ENCODE measurements around the gene ADGRB3.

The ADGRB3 gene

GRCh38 chr6:69180361-69181067 is 545.4 kb downstream of the ADGRB3 start:
- Histone ChIP-seq H3K79me2 (ENCODE audit: low read length) (no peaks in the 10 kb centered on the region), H2AFZ (ENCODE audit: low read length) (no peak overlapping the region), H4K20me1 (ENCODE audit: insufficient read depth, low read length) (no peaks in the 10 kb centered on the region), H3K4me2 (ENCODE audit: low read depth, low read length) (no peak overlapping the region), H3K36me3 (replicated peaks; ENCODE audit: insufficient read depth, low read length) (no peaks in the 10 kb centered on the region), H3K9me2 (replicated peaks; ENCODE audit: insufficient read depth, low read length) (no peaks in the 10 kb centered on the region), H3K9me3 (replicated peaks; ENCODE audit: insufficient read depth, low read length) (no peaks in the 10 kb centered on the region), H3K9ac (ENCODE audit: low read length) (no peak overlapping the region), H3F3A (ENCODE audit: insufficient read depth, low read length) (no peaks in the 10 kb centered on the region), H3K4me3 (ENCODE audit: low read length) (no peak overlapping the region), H3K27ac (ENCODE audit: low read length) (no peak overlapping the region), H3K4me1 (ENCODE audit: low read length) (no peaks in the 10 kb centered on the region), H3K27me3 (replicated peaks; ENCODE audit: insufficient read depth, low read length) (no peaks in the 10 kb centered on the region)
- DNase-seq, result no peak
- TF ChIP-seq EZH2phosphoT487 (IDR thresholded peaks at IDR 0.05; ENCODE audit: low read length) (no peak), EZH2 (optimal IDR thresholded peaks at IDR 0.05; ENCODE audit: low read depth, low read length) (no peak), CTCF (IDR thresholded peaks at IDR 0.05; ENCODE audit: low read length) (no peak)

- DNase-seq, result no peak
Observed at GRCh38 chr6:69181964-69182363, 546.9 kb downstream of the ADGRB3 start.

GRCh38 chr6:69185276-69185675 is 550.2 kb downstream of the ADGRB3 start:
- no peak overlapping the region for H3K9ac ChIP-seq (ENCODE audit: low read length)
- no peak overlapping the region for H3K4me3 ChIP-seq (ENCODE audit: low read length)
- H3K27ac ChIP-seq (ENCODE audit: low read length), result no peak overlapping the region
- H2AFZ ChIP-seq (ENCODE audit: low read length), result no peak overlapping the region
- no peaks in the 10 kb centered on the region for H3K79me2 ChIP-seq (ENCODE audit: low read length)
- H3K27me3 ChIP-seq (replicated peaks; ENCODE audit: insufficient read depth, low read length), result no peaks in the 10 kb centered on the region
- H3F3A ChIP-seq (ENCODE audit: insufficient read depth, low read length), result no peaks in the 10 kb centered on the region
- TF ChIP-seq EZH2phosphoT487 (IDR thresholded peaks at IDR 0.05; ENCODE audit: low read length) (no peak), CTCF (IDR thresholded peaks at IDR 0.05; ENCODE audit: low read length) (no peak), EZH2 (optimal IDR thresholded peaks at IDR 0.05; ENCODE audit: low read depth, low read length) (no peak)
- no peak overlapping the region for H3K4me2 ChIP-seq (ENCODE audit: low read depth, low read length)
- no peaks in the 10 kb centered on the region for H3K9me2 ChIP-seq (replicated peaks; ENCODE audit: insufficient read depth, low read length)
- no peaks in the 10 kb centered on the region for H4K20me1 ChIP-seq (ENCODE audit: insufficient read depth, low read length)
- no peaks in the 10 kb centered on the region for H3K36me3 ChIP-seq (replicated peaks; ENCODE audit: insufficient read depth, low read length)
- no peaks in the 10 kb centered on the region for H3K9me3 ChIP-seq (replicated peaks; ENCODE audit: insufficient read depth, low read length)
- no peaks in the 10 kb centered on the region for H3K4me1 ChIP-seq (ENCODE audit: low read length)
- DNase-seq, result no peak

More at GRCh38 chr6:69181964-69182363, 546.9 kb downstream of the ADGRB3 start:
- no peaks in the 10 kb centered on the region for H3K9me2 ChIP-seq (replicated peaks; ENCODE audit: insufficient read depth, low read length)
- H3F3A ChIP-seq (ENCODE audit: insufficient read depth, low read length), result no peaks in the 10 kb centered on the region
- H4K20me1 ChIP-seq (ENCODE audit: insufficient read depth, low read length), result no peaks in the 10 kb centered on the region
- no peaks in the 10 kb centered on the region for H3K79me2 ChIP-seq (ENCODE audit: low read length)
- H3K9ac ChIP-seq (ENCODE audit: low read length), result no peak overlapping the region
- H2AFZ ChIP-seq (ENCODE audit: low read length), result no peak overlapping the region
- no peak overlapping the region for H3K4me2 ChIP-seq (ENCODE audit: low read depth, low read length)
- H3K4me3 ChIP-seq (ENCODE audit: low read length), result no peak overlapping the region
- TF ChIP-seq CTCF (IDR thresholded peaks at IDR 0.05; ENCODE audit: low read length) (no peak), EZH2phosphoT487 (IDR thresholded peaks at IDR 0.05; ENCODE audit: low read length) (no peak), EZH2 (optimal IDR thresholded peaks at IDR 0.05; ENCODE audit: low read depth, low read length) (no peak)
- no peaks in the 10 kb centered on the region for H3K27me3 ChIP-seq (replicated peaks; ENCODE audit: insufficient read depth, low read length)
- no peak overlapping the region for H3K27ac ChIP-seq (ENCODE audit: low read length)
- H3K36me3 ChIP-seq (replicated peaks; ENCODE audit: insufficient read depth, low read length), result no peaks in the 10 kb centered on the region
- no peaks in the 10 kb centered on the region for H3K4me1 ChIP-seq (ENCODE audit: low read length)
- no peaks in the 10 kb centered on the region for H3K9me3 ChIP-seq (replicated peaks; ENCODE audit: insufficient read depth, low read length)
